PFSK-1 (cell line): ENCODE results near the gene SLC39A11.

ENCODE experiments used
- FOXP2 ChIP-seq: optimal IDR thresholded peaks from 2 replicates; pipeline ENCODE3; 2011; ENCODE audit warnings: borderline replicate concordance, control low read depth, inconsistent platforms; ENCODE audit not compliant: insufficient read depth; ENCODE audit errors: extremely low read length, extremely low read depth
- POLR2AphosphoS5 ChIP-seq: IDR thresholded peaks from 2 replicates; pipeline ENCODE4 v1.6.1; 2012; ENCODE audit warnings: low read depth, mild to moderate bottlenecking, control low read depth, low read length, moderate library complexity
- REST ChIP-seq, 2 experiments: IDR thresholded peaks; 2 replicates each; pipeline versions ENCODE4 v1.6.1 to v1.8.0; 2011 to 2012; ENCODE audit warnings: low read depth in 2 of 2, low read length in 2 of 2, control low read depth in 1 of 2, inconsistent platforms in 1 of 2, mild to moderate bottlenecking in 1 of 2, moderate library complexity in 1 of 2; ENCODE audit not compliant: insufficient read depth in 1 of 2
- SIN3A ChIP-seq: IDR thresholded peaks from 2 replicates; pipeline ENCODE4 v1.6.1; 2012; ENCODE audit warnings: mild to moderate bottlenecking, low read length, moderate library complexity, borderline replicate concordance; ENCODE audit not compliant: insufficient read depth
- TAF1 ChIP-seq: IDR thresholded peaks from 2 replicates; pipeline ENCODE4 v1.6.1; 2012; ENCODE audit warnings: low read length, control low read depth, borderline replicate concordance; ENCODE audit not compliant: insufficient read depth

SLC39A11 gene

GRCh38 chr17:73021771-73022170 is 70.7 kb downstream of the SLC39A11 start:
- TF ChIP-seq TAF1 = no peak

GRCh38 chr17:73020110-73020509 is 72.4 kb downstream of the SLC39A11 start:
- no peak for TF ChIP-seq TAF1
- TF ChIP-seq POLR2AphosphoS5 = no peak
- TF ChIP-seq FOXP2 = no peak
- TF ChIP-seq REST (IDR thresholded peaks at IDR 0.05; ENCODE audit: insufficient read depth in 1 of 2, low read depth in 2 of 2, low read length in 2 of 2) = no peak
- no peak for TF ChIP-seq SIN3A

GRCh38 chr17:73018599-73018998 is 73.9 kb downstream of the SLC39A11 start:
- TF ChIP-seq SIN3A (no peak), REST (IDR thresholded peaks at IDR 0.05; ENCODE audit: insufficient read depth in 1 of 2, low read depth in 2 of 2, low read length in 2 of 2) (no peak), FOXP2 (no peak), TAF1 (no peak), POLR2AphosphoS5 (no peak)

GRCh38 chr17:73017658-73018057 is 74.8 kb downstream of the SLC39A11 start:
- TF ChIP-seq SIN3A (no peak), TAF1 (no peak), FOXP2 (no peak), POLR2AphosphoS5 (no peak), REST (IDR thresholded peaks at IDR 0.05; ENCODE audit: insufficient read depth in 1 of 2, low read depth in 2 of 2, low read length in 2 of 2) (no peak)

GRCh38 chr17:73015722-73016276 is 76.7 kb downstream of the SLC39A11 start:
- TF ChIP-seq REST (IDR thresholded peaks at IDR 0.05; ENCODE audit: insufficient read depth in 1 of 2, low read depth in 2 of 2, low read length in 2 of 2) = no peak
- TF ChIP-seq SIN3A = no peak
- no peak for TF ChIP-seq FOXP2
- no peak for TF ChIP-seq POLR2AphosphoS5
